GM19023 (cell line): Measurements from ENCODE around the gene TNS4.

Experiments used
- ATAC-seq: cut with Tn5 transposase; IDR thresholded peaks from one replicate; pipeline ENCODE4 v1.9.1; 2021; ENCODE audit warnings: mild to moderate bottlenecking, moderate library complexity; ENCODE audit not compliant: unreplicated experiment

Gene TNS4

DNA sequence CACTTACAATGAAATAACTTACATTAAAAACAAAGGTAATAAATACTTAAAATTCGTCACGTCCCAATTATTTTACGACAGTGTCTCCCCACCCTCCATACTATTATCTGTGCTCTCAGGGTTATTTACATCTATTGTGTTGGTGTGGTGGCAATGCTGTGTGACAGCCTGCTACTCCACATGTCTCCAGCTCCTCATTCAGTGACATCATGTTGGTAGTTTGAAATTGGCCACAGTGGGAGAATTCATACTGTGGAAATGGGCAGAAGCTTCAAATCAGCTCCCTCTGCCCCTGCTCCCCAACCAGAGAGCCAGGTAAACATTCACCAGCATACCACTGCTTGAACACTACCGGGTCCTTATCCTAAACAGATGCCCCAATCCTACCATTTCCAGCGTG is 6.3 kb downstream of the TNS4 start:
- no peak for ATAC-seq

GRCh38 chr17:40493697-40494096 is 7.7 kb downstream of the TNS4 start:
- ATAC-seq: no peak

GRCh38 chr17:40491486-40491885 is 9.9 kb downstream of the TNS4 start:
- no peak for ATAC-seq

GRCh38 chr17:40490982-40491381 is 10.4 kb downstream of the TNS4 start:
- no peak for ATAC-seq

- no peak for ATAC-seq
Measured at GRCh38 chr17:40490289-40490853, 11.1 kb downstream of the TNS4 start.

GRCh38 chr17:40487371-40488020 is 13.9 kb downstream of the TNS4 start:
- no peak for ATAC-seq

DNA sequence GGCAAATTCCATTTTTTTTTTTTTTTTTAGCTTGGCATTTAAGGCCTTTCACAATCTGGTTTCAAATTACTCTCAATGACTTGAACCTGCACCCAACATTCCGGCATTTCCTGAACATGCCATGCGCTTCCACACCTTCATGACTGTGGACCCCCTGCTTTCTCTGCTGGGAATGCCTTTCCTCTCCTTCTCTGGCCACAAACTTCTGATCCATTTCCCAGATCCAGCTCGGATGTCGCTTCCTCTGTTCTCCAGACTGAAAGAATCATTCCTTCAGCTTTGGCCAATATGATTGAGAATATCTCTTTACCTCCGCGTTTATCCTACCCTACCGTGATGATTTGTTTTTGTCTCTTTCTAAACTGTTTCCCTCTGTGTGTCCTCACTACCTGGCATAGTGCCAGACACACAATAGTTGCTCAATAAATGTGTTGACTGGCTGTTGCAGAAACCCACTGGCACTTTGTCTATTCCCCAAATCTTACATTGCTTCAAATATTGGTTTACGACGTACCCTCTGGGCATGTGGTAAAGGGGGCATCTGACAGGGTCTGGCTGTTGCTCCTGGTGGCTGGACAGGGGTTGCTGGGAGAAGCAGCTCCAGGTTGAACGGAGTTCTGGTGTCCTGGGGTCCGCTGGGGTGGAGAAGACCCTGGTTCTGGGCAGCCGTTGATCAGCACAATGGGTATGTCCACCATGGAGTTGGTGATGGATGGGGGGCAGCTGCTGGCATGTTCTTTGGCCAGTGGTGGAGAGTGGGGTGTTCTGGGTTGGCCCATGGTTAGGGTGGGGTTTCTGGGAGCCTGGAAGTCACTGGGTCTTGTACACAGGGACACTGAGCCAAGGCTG is 14.7 kb downstream of the TNS4 start:
- ATAC-seq: no peak

DNA sequence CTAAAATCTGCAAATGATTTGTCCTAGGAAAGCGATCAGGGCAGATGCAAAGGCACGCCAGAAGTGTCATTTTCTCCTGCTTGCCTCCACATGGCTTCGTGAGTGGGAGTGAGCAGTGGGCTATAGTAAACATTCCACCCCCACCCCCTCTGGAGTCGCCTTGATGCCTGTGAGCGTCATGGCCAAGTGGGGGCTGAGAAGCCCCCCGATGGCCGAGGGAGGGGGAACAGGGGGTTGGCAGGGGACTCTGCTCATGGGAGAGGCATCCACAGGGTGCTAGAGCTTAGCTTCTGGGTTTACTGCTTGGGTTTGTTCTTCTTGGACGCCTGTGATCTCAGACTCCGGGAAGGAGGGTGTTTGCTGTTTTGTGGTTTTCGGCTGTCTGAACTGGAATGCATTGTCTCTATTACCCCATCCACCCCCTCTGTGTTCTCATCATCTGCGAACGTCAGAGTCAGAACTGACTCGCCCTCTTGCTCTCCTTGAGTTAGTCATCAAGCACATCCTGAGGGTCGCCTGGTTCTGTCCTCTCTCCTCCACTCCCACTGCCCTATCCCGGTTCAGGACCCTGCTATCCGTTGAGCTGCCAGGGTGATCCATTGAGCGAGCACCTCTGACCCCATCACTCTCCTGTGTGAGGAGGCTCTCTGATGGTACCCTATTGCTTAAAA is 15.4 kb downstream of the TNS4 start:
- ATAC-seq: no peak

GRCh38 chr17:40484973-40485530 is 16.4 kb downstream of the TNS4 start:
- no peak for ATAC-seq

GRCh38 chr17:40484285-40484972 is 17.0 kb downstream of the TNS4 start:
- no peak for ATAC-seq

DNA sequence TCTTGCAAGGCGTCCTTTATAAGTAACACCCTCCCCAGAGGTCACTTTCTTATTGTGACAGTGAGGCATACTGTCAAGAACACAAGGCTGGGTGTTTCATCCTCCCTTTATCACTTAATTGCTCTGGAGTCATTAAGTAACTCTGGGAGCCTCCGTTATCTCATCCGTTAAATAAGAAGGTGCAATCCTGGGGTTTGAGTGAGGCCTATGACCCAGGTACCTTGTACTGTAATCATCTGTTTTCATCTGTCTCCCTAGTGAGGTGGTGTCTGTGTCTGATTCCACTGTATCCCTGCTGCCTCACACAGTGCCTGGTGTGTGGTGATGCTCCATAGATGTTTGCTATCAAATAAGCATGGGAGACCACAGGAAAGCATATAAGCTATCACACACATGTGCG is 17.7 kb downstream of the TNS4 start:
- ATAC-seq: no peak

- no peak for ATAC-seq
Measured at GRCh38 chr17:40482722-40483121, 18.7 kb downstream of the TNS4 start.

DNA sequence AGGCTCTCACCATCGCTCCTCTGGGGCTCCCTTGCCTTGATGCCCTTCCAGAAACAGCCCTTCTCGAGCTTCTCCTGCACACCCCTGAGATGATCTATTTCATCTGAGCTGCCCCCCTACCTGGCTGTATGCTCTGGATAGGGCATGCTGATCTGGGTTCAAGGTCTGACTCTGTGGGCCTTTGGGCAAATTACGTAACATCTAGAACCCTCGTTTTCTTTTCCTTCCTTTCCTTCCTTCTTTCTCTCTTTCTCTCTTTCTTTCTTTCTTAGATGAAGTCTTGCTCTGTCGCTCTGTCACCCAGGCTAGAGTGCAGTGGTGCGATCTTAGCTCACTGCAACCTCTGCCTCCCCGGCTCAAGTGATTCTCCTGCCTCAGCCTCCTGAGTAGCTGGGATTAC is 20.3 kb downstream of the TNS4 start:
- no peak for ATAC-seq

GRCh38 chr17:40480501-40481003 is 20.9 kb downstream of the TNS4 start:
- ATAC-seq: no peak

DNA sequence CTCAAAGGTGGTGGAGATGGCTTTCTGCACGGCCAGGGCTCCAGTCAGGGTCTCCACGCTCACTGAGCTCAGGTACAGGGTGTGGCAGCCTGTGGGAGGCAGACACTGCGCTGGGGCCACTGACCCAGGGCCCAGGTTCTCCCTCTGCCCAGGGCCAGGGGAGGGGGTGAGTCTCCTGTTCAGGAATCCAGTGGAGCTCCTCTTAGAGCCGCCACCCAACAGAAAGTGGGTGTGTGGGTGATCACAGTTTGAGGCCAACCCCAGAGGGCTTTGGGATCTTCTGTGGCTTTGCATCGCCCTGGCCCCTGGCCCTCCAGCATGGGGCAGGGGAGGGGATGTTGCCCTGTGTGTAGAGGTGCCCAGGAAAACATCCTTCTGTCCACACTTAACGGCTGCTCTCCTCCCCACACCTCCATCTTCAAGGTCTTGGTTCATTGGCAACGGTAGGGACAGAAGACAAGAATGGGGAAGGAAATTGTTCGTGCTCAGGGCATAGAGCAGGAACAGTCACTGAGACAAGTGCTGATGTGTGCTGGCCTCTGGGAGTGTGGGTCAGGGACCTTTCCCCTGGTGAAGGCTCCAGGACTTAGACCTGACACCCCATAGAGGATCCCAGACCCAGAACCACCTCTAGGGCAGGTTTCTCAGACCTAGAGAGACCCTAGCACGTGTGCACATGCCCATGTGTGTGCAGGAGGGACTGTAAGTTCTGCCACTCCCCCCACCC is 21.5 kb downstream of the TNS4 start:
- no peak for ATAC-seq

DNA sequence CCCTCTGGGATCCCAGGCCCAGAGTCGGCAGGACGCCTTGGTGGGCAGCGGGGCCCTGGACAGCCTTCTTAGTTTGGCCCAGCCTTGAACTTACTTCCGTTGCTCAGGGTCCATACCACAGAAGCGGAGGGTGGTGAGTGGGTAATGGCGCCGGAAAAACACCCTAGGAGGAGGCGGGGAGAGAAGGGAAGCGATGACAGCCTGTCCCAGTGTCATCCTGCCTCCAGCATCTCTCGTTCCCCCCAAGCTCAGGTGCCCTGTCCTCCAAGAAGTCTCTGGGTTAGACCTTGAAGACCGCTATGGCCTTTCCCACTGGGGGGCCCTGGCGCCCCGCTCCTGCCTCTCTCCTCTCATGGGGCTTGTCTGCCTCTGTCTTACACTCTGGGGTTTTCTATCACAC is 22.9 kb downstream of the TNS4 start:
- no peak for ATAC-seq

- no peak for ATAC-seq
Measured at GRCh38 chr17:40477796-40478195, 23.6 kb downstream of the TNS4 start.

- ATAC-seq: no peak
Measured at GRCh38 chr17:40475234-40475908, 26.1 kb downstream of the TNS4 start.

- ATAC-seq: no peak
Measured at GRCh38 chr17:40474419-40475002, 26.9 kb downstream of the TNS4 start.
